B cell (primary cell): ENCODE measurements around the gene YOD1. TPM values are rescaled to one million over a fixed set of nuclear protein-coding genes. Genes with fewer than 3 reads are reported as not detected.

Experiments used
- ATAC-seq: fragments of 200-7000 bp; cut with Tn5 transposase; one replicate; pipeline ENCODE4 v1.10.0; 2021; ENCODE audit warnings: low read depth, mild to moderate bottlenecking, moderate number of reproducible peaks, moderate library complexity
- CTCF ChIA-PET: fragments of 350-600 bp; sonication (Branson Sonifier 250); formaldehyde crosslinking; loops from one replicate; lab custom pipeline; 2021; ENCODE audit warnings: antibody characterized with exemption, inconsistent platforms; lab: Charles Lee
- POLR2A ChIA-PET: fragments of 350-600 bp; sonication (Branson Sonifier 250); formaldehyde crosslinking; loops from one replicate; lab custom pipeline; 2021; ENCODE audit warnings: antibody characterized with exemption; lab: Charles Lee
- DNase-seq: peaks from one replicate; pipeline ENCODE4 v3.0.0; 2013
- H2AFZ ChIP-seq: 2 replicates; pipeline ENCODE4 v1.6.1; 2012; ENCODE audit warnings: mild to moderate bottlenecking, low read depth, low read length; ENCODE audit not compliant: insufficient read depth, poor library complexity, severe bottlenecking
- H3K27ac ChIP-seq, 2 donors: 1 replicate in 1 of 2; 2 replicates in 1 of 2; pipeline ENCODE4 v1.5.1; 2012 to 2013; ENCODE audit warnings: low read length in 2 of 2, mild to moderate bottlenecking in 2 of 2, moderate library complexity in 1 of 2
- H3K27me3 ChIP-seq, 4 experiments: fragments of 200-600 bp in 1 of 4; sonication (generic) in 1 of 4; replicated peaks in 1 of 4; 1 replicate in 2 of 4; 2 replicates in 2 of 4; pipeline versions ENCODE4 v1.6.1 to v1.7.0; 2013 to 2016; ENCODE audit warnings: low read length in 3 of 4, mild to moderate bottlenecking in 2 of 4, mixed read lengths in 1 of 4, moderate library complexity in 1 of 4; ENCODE audit not compliant: insufficient read depth in 4 of 4, control insufficient read depth in 3 of 4; ENCODE audit errors: control extremely low read depth in 1 of 4
- H3K36me3 ChIP-seq, 2 experiments: replicated peaks in 1 of 2; 1 replicate in 1 of 2; 2 replicates in 1 of 2; pipeline versions ENCODE4 v1.6.1 to v1.7.1; 2013; ENCODE audit warnings: low read length in 1 of 2; ENCODE audit not compliant: insufficient read depth in 2 of 2, control insufficient read depth in 1 of 2; ENCODE audit errors: control extremely low read depth in 1 of 2, extremely low read depth in 1 of 2
- H3K4me1 ChIP-seq, 2 donors: fragments of 200-600 bp in 1 of 2; sonication (generic) in 1 of 2; 1 replicate in 1 of 2; 2 replicates in 1 of 2; pipeline versions ENCODE4 v1.5.1 to v1.6.1; 2013 to 2017; ENCODE audit warnings: low read length in 2 of 2; ENCODE audit not compliant: control insufficient read depth in 2 of 2, insufficient read depth in 2 of 2
- H3K4me2 ChIP-seq: replicated peaks from 2 replicates; pipeline ENCODE3; 2012; ENCODE audit warnings: mild to moderate bottlenecking, low read depth, low read length; ENCODE audit not compliant: poor library complexity, severe bottlenecking
- H3K4me3 ChIP-seq, 5 experiments: fragments of 200-600 bp in 1 of 5; sonication (generic) in 1 of 5; 1 replicate in 3 of 5; 2 replicates in 2 of 5; pipeline versions ENCODE4 v1.5.1 to v1.7.0; 2011 to 2016; ENCODE audit warnings: low read length in 4 of 5, mild to moderate bottlenecking in 4 of 5, low read depth in 2 of 5, control low read depth in 1 of 5, moderate library complexity in 1 of 5; ENCODE audit not compliant: insufficient read depth in 1 of 5; ENCODE audit errors: control extremely low read depth in 1 of 5, extremely low read depth in 1 of 5
- H3K79me2 ChIP-seq: fragments of 200-600 bp; sonication (generic); one replicate; pipeline ENCODE4 v1.6.0; 2016; ENCODE audit warnings: low read length; ENCODE audit not compliant: control insufficient read depth, insufficient read depth
- H3K9ac ChIP-seq: fragments of 200-600 bp; sonication (generic); 2 replicates; pipeline ENCODE4 v1.6.1; 2017; ENCODE audit warnings: mild to moderate bottlenecking, low read length, moderate library complexity
- H3K9me3 ChIP-seq, 3 donors: one replicate each; pipeline versions ENCODE4 v1.6.1 to v1.7.1; 2013; ENCODE audit warnings: low read length in 2 of 3; ENCODE audit not compliant: control insufficient read depth in 2 of 3, insufficient read depth in 1 of 3; ENCODE audit errors: control extremely low read depth in 1 of 3
- H4K20me1 ChIP-seq: 2 replicates; pipeline ENCODE4 v1.6.0; 2012; ENCODE audit warnings: mild to moderate bottlenecking, low read length; ENCODE audit not compliant: insufficient read depth, control insufficient read depth, poor library complexity, severe bottlenecking
- H3K27ac Mint-ChIP-seq: one replicate; pipeline ENCODE4 v1.8.0; 2021; ENCODE audit warnings: mixed read lengths
- H3K27me3 Mint-ChIP-seq: one replicate; pipeline ENCODE4 v1.8.0; 2021; ENCODE audit warnings: mixed read lengths
- H3K4me1 Mint-ChIP-seq: one replicate; pipeline ENCODE4 v1.8.0; 2021; ENCODE audit warnings: mixed read lengths
- H3K4me3 Mint-ChIP-seq: one replicate; pipeline ENCODE4 v1.8.0; 2021; ENCODE audit warnings: mixed read lengths
- H3K9me3 Mint-ChIP-seq: one replicate; pipeline ENCODE4 v1.8.0; 2022; ENCODE audit warnings: mixed read lengths; ENCODE audit not compliant: insufficient read depth
- CTCF ChIP-seq: fragments of 200-600 bp; IDR thresholded peaks from one replicate; pipeline ENCODE4 v1.8.0; 2022; ENCODE audit warnings: antibody characterized with exemption, mild to moderate bottlenecking
- EZH2 ChIP-seq: IDR thresholded peaks from 2 replicates; pipeline ENCODE4 v1.6.1; 2012; ENCODE audit warnings: borderline replicate concordance, low read depth, mild to moderate bottlenecking, moderate library complexity, low read length; ENCODE audit not compliant: insufficient read depth, poor library complexity, severe bottlenecking
- WGBS: methylation state at CpG from one replicate; pipeline ENCODE4 v1.1.5; 2013; ENCODE audit warnings: missing lambda C conversion rate; ENCODE audit not compliant: insufficient coverage; 5-methylcytosine and 5-hydroxymethylcytosine counted together
- intact Hi-C: fragments of 100-400 bp; cut with micrococcal nuclease; formaldehyde crosslinking; loops from one replicate; pipeline ENCODE4 v1.10.0; 2022
- polyA plus RNA-seq: library from polyadenylated mRNA; depleted of rRNA; stranded (reverse); fragments of >200 nt; gene quantifications from 2 replicates; pipeline ENCODE4 v1.2.3, GENCODE V29; 2012
- total RNA-seq, 2 donors: library from RNA; stranded (reverse); fragments of 120-200 nt in 1 of 2; gene quantifications; 1 replicate in 1 of 2; 2 replicates in 1 of 2; pipeline versions ENCODE4 v1.2.3 to v1.2.4, GENCODE V29; 2013 to 2022

Gene YOD1
- total and polyA plus RNA-seq, 2 donors (not counting 1 experiment from before 2014, with no cell fraction given) = 2.3 to 9.4 TPM

- no peaks in the 10 kb centered on the region for H4K20me1 ChIP-seq
- H3K4me1 ChIP-seq = no peaks in the 10 kb centered on the region
- intact Hi-C loops = no loop called here
- H2AFZ ChIP-seq = no peak overlapping the region
- H3K79me2 ChIP-seq = peaks cover 6% of the 10 kb centered on the region
- Mint-ChIP-seq H3K27me3 (peaks cover 2% of the 10 kb centered on the region), H3K4me3 (no peak overlapping the region), H3K9me3 (no peaks in the 10 kb centered on the region), H3K27ac (no peak overlapping the region), H3K4me1 (peaks cover 3% of the 10 kb centered on the region)
- no peak overlapping the region for H3K9ac ChIP-seq
- no peak overlapping the region for H3K27ac ChIP-seq
- POLR2A ChIA-PET = no interaction called here
- WGBS = 91% methylated on average over 1 of the region's 3 CpGs
- H3K4me3 ChIP-seq = no peak overlapping the region
- ATAC-seq = no peak
- CTCF ChIA-PET = interaction anchor here (1.3 to 2.1 kb wide), 2 partner anchors 9 to 10 kb away, joined by 3 to 6 read pairs; no protein-coding TSS in a partner anchor
- H3K9me3 ChIP-seq = no peaks in the 10 kb centered on the region
- peaks cover 0 to under 1% of the 10 kb centered on the region in 2 experiments for H3K36me3 ChIP-seq
- no peak for DNase-seq
- H3K4me2 ChIP-seq = no peak overlapping the region
- peaks cover 0 to 5% (median 0%) of the 10 kb centered on the region in 4 experiments for H3K27me3 ChIP-seq
- TF ChIP-seq CTCF (no peak), EZH2 (no peak)
These were observed 10.9 kb downstream of the YOD1 start for GRCh38 chr1:207040181-207040533.

GRCh38 chr1:207039380-207040180 is 11.4 kb downstream of the YOD1 start:
- intact Hi-C loops = no loop called here
- H3K4me1 ChIP-seq = no peaks in the 10 kb centered on the region
- no peak overlapping the region for H3K4me2 ChIP-seq
- no peak overlapping the region for H3K4me3 Mint-ChIP-seq
- peaks cover 7% of the 10 kb centered on the region for H3K27me3 Mint-ChIP-seq
- 100% methylated on average over 1 of the region's 4 CpGs for WGBS
- no peak overlapping the region for H3K4me3 ChIP-seq
- DNase-seq = no peak
- TF ChIP-seq EZH2 = no peak
- TF ChIP-seq CTCF = no peak
- no peak for ATAC-seq
- no peak overlapping the region for H3K27ac Mint-ChIP-seq
- no peaks in the 10 kb centered on the region for H3K9me3 ChIP-seq
- no peak overlapping the region for H3K9ac ChIP-seq
- no peaks in the 10 kb centered on the region for H4K20me1 ChIP-seq
- peaks cover under 1% of the 10 kb centered on the region for H3K79me2 ChIP-seq
- H2AFZ ChIP-seq = no peak overlapping the region
- ChIA-PET CTCF (interaction anchor here (1.3 to 2.1 kb wide), 2 partner anchors 10 kb away, joined by 3 to 6 read pairs; no protein-coding TSS in a partner anchor), POLR2A (no interaction called here)
- no peaks in the 10 kb centered on the region for H3K9me3 Mint-ChIP-seq
- no peak overlapping the region for H3K27ac ChIP-seq
- H3K4me1 Mint-ChIP-seq = no peaks in the 10 kb centered on the region
- no peaks in the 10 kb centered on the region for H3K36me3 ChIP-seq
- H3K27me3 ChIP-seq = peaks cover 0 to 5% (median 0%) of the 10 kb centered on the region in 4 experiments
